Stimulated activated CD4-positive, alpha-beta T cell treated with anti-CD3 and anti-CD28 coated beads, Interleukin-1b, Interleukin-23, amount 100 ng/mL, for 24 hours (primary cell): ENCODE data around the gene ROPN1.
A peak's percentile ranks its signal among the peaks of the same experiment; 100 is the strongest.
"Not testable (repeated sequence)": the region's sequence is repeated elsewhere in the genome, so short reads cannot be mapped to it uniquely, and the experiment has no call there.

Source experiments
- DNase-seq, 4 experiments: peaks; one replicate each; pipeline ENCODE4 v3.0.0-alpha.2; 2020; ENCODE audit warnings: low read depth in 4 of 4, low spot score in 1 of 4

ROPN1 gene

GRCh38 chr3:123997543-123997942, 5.6 kb upstream of the ROPN1 start:
- no peak for DNase-seq

DNA sequence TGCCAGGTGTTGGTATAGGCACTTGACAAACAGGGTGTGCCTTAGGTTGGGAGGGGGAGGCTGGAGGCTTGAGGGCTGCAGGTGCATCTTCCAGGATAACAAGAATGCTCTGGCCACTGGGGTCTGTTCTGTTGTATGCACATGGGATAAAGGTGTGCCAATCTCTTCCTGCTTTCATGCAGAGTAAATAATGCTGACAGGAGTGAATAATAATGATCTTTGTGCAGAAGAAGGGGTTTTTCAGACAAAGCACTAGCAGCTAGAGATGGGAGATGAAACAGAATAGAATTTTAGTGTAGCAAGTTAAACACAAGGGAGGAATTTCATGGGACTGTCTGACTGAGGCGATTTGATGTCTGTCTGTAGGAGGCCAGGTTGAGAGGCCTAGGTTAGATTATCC, 1.9 kb upstream of the ROPN1 start:
- DNase-seq = no peak

GRCh38 chr3:123986427-123986826, 5.5 kb downstream of the ROPN1 start:
- no peak for DNase-seq

DNA sequence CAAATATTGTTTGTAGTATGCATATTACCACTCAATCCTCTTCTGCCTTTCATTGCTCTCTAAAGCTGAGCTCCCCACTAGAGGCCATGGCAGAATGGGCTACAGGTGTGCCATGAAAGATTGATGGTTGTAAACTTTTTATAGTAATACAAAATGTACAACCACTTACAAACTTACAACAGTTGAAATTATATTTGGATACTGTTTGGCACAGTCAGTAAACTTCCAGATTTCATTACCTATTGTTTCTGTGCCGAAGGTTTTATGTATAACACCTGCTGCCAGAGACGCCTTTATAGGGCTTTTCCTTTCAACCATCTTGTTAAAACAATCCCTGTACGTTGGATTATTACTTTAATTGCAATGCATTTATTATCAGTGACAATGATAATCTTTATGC, 7.0 kb downstream of the ROPN1 start:
- DNase-seq = no peak

DNA sequence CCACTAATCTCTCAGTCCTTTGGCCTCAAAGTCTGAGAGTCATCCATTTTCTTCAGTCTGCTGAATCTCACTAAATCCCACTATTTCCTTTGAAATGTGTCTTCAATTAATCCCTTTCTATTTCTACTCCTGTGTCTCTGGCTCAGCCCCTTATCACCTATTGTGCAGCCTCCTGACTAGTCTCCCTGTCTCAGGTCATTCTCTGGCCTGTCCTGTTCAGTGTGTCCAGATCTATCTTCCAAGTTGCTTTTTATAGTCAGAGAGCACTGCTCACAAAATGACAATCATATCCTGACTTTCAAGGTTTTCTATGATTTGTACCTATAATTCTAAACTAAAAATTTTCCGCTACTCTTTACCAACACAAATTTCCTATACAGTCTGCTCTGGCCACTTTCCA, 7.6 kb downstream of the ROPN1 start:
- DNase-seq = no peak

GRCh38 chr3:123981317-123981716, 10.6 kb downstream of the ROPN1 start:
- not testable (repeated sequence) for DNase-seq

GRCh38 chr3:123980539-123980938, 11.4 kb downstream of the ROPN1 start:
- no peak for DNase-seq

GRCh38 chr3:123979525-123980501, 12.1 kb downstream of the ROPN1 start:
- peak in 1 of 4 experiments; percentile 5 for DNase-seq

GRCh38 chr3:123976904-123977303, 15.0 kb downstream of the ROPN1 start:
- not testable (repeated sequence) for DNase-seq

GRCh38 chr3:123976181-123976898, 15.6 kb downstream of the ROPN1 start:
- DNase-seq = not testable (repeated sequence)

DNA sequence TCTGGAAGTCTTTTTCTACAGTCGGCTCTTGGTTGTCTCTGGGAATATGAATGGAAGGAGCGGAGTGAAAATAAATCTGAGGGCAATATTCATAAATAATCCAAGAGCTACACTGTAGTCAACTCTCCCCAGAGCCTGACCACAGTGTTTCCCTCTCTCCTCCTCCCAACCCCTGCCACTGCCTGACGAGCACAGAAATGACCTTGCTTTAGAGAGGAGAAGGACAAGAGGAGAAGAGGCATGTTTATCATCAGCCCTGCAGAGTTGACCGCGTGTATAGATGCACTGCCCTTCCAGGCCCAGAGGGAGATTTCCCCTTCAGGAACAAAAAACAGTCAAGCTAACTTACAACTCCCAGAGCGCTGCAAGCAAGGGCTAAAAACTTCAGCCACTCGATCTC, 16.9 kb downstream of the ROPN1 start:
- not testable (repeated sequence) for DNase-seq

DNA sequence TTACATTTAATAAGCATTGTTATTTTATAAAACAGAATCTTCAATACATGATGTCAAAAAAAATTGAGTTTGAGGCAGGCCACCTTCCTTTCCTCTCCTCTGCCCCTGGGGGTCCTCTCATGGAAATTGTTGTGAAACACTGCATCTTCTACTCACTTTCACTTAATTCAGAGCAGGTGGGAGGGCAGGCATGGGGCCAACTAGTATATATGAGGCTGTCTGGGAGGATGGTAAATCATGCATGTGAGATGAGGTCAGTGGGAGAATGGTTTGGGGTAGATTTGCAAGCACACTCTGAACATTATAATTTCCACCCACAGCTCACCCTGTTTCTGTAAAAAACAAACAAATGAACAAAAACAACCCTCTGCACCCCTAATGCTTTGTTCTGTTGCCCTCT, 20.5 kb downstream of the ROPN1 start:
- DNase-seq = no peak

- not testable (repeated sequence) for DNase-seq
These were observed 24.7 kb downstream of the ROPN1 start for GRCh38 chr3:123967260-123967659.

DNA sequence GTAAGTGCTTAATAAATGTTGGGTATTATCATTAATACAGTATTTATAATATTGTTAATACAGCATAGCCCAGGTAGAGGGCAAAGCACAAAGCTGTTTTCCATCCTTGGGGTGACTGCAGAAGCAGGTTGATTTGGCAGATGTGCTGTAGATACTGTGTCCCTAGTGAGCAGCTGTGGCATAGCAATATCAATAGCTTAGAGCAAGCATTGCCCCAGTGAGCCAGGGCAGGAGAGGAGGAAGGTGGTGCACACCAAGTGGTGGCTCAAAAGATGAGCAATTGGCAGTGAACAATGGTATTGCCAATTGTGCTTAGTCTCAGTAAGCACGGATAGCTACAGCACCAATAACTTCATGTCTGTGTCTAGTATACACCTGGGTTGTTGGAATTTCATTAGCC, 25.1 kb downstream of the ROPN1 start:
- DNase-seq = not testable (repeated sequence)

- not testable (repeated sequence) for DNase-seq
These were observed 27.1 kb downstream of the ROPN1 start for GRCh38 chr3:123964793-123965192.

DNA sequence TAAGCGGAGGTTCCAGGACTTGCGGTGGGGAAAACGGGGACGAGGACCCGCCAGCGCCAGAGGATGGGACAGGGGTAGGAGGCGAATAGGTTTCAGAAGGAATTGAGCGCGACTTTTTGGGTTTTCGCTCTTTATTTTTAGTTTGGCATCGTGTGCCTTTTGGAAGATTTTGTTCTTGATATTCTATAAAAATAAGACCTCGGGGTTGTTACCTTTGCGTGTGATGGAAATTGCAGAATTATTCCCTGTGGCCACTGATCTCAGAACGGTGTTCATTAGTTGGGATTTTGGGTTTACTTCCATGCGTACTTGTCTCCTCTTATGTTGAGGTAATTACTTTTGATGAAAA, 30.4 kb downstream of the ROPN1 start:
- DNase-seq = no peak

GRCh38 chr3:123960781-123961507, 31.0 kb downstream of the ROPN1 start, which contains the start of gene CCDC14:
Gene CCDC14, minus strand, starts transcription at chr3:123961229. Its CDS starts 56 bp downstream, at chr3:123961173.
- DNase-seq = peak; percentile 57 to 77 (median 67)

DNA sequence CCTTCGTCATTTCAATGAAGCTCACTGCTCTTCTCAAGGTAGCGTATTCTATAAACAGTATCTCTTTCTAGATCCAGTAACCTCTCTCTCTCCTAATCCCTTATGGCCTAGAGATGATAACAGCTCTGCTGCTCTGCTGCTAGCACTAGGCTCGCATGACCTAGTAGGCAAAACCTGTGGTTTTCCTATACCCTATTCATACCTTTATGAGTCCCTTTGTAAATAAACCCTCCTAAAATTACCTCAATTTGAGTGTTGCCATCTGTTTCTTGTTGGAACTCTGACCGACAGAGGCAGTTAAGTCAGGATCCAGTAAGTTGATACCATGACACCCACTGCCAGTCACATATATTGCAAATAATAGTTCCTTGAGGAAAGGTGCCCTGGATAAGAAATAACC, 38.2 kb downstream of the ROPN1 start:
- DNase-seq = no peak

DNA sequence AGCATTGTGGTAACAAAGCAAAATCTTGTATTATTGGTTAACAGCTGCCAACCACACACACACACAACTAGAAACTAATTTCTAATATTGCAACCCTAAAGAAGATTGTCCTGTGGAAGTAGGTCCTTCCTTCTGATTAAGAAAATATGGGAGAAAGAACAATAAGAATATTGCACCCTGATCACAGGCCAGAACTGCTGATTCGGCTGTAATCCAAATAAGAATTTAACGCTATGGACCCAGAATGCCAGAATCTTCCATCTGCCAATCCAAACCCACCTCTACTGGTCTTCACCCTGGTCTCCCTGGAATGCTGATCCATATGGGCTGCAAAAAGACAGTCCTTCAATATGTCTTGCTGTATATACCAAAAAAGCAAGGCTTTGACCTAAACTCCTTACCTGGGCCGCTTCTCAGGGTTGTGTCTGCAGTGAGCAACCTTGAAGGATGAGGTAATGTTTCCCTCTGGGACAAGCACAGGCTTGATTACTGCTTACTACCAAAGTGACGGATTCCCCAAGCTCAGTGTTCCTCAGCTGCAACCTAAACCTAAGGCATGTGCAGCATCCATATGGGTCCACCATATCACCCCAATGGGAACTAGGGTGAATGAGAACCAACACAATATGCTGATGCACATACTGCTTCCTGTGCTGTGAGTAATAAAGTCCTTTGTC, 38.9 kb downstream of the ROPN1 start:
- no peak for DNase-seq

DNA sequence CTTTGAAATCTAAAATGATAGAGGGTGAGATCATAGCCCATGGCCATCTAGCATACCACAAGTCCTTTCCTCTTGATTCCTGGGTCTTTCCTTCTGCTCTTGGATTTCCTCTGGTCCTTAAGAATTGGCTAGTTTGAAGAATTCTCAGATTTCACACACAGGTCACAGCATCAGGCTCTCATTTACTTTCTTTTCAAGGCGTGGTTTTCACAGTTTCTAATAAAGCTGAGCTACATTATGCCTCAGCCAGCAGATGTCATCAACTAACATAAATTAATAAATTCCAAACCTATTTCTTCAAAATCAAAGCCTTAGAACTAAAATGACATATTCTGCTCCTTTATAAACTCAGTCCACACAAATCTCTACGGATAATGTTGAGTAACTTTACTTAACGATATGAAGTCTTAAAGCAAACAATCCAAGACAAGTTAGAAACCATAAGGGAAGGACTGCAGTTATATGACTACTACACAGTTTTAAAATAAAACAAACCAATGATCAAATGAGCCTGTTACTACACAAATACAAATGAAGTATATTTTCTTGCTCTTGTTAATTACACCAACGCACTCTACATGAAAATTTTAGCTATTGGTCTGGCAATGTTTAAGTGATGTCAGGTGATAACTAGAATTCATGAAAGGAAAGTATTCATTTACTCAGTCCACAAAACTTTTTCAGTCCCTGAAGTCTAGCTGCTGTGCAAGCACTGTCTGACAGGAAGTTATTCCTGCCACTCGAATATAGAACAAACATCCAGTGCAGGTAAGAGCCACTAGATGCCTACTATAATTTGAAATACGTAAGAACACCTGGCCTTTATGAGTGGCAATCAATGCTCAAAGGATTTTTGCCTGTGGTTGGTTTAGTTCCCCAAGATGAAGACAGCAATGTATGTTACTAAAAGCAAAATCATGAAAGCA, 40.1 kb downstream of the ROPN1 start:
- DNase-seq = no peak
